Fibroblast of villous mesenchyme (primary cell): ENCODE results near the gene CDKN2B. TPM values are rescaled to one million over a fixed set of nuclear protein-coding genes. Genes with fewer than 3 reads are reported as not detected.

Experiments
- DNase-seq: peaks from one replicate; pipeline ENCODE4 v3.0.0-alpha.2; 2010; ENCODE audit warnings: low read depth
- H3K4me3 ChIP-seq: 2 replicates; pipeline ENCODE4 v1.5.1; 2011; ENCODE audit warnings: low read depth, mild to moderate bottlenecking, low read length
- total RNA-seq: library from RNA; depleted of rRNA; stranded (reverse); fragments of >200 nt; gene quantifications from 2 replicates; pipeline ENCODE4 v1.2.3, GENCODE V29; 2012
- TF ChIP-seq, protein P1 (sequence below): IDR thresholded peaks from 2 replicates; pipeline ENCODE4 v1.5.1; 2012; ENCODE audit warnings: low read depth, mild to moderate bottlenecking, low read length; ENCODE audit not compliant: insufficient read depth

CDKN2B gene
- total RNA-seq, 1 donor, result 43.2 TPM

DNA sequence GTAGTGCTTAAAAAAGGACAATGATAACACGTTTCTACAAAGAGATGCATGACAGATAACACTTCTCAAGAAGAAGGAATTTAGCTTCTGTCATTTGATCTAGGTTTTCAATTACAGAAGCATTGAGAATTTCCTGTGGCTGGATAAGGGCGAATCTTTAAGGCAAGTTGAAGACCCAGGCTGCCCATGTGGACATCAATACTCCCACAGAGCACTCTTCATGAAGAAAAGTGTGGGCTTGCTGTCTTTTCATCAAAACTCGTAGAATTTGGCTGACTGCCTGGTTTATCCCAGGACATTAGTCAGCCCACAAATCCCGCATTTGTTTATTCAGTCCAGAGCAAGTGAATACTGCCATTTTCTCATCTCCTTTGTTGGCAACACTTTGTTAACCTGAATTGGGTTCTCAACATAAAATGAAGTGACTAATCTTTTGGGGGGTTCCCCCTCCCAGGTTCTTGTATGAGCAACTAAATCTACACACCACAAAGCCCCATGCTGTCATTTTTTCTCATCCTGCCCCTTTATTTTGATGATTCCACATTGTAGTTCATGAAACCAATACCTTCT, 43.4 kb upstream of the CDKN2B start:
- TF ChIP-seq, protein P1, sequence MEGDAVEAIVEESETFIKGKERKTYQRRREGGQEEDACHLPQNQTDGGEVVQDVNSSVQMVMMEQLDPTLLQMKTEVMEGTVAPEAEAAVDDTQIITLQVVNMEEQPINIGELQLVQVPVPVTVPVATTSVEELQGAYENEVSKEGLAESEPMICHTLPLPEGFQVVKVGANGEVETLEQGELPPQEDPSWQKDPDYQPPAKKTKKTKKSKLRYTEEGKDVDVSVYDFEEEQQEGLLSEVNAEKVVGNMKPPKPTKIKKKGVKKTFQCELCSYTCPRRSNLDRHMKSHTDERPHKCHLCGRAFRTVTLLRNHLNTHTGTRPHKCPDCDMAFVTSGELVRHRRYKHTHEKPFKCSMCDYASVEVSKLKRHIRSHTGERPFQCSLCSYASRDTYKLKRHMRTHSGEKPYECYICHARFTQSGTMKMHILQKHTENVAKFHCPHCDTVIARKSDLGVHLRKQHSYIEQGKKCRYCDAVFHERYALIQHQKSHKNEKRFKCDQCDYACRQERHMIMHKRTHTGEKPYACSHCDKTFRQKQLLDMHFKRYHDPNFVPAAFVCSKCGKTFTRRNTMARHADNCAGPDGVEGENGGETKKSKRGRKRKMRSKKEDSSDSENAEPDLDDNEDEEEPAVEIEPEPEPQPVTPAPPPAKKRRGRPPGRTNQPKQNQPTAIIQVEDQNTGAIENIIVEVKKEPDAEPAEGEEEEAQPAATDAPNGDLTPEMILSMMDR, result no peak
- no peak overlapping the region for H3K4me3 ChIP-seq
- peak; percentile 90 for DNase-seq

DNA sequence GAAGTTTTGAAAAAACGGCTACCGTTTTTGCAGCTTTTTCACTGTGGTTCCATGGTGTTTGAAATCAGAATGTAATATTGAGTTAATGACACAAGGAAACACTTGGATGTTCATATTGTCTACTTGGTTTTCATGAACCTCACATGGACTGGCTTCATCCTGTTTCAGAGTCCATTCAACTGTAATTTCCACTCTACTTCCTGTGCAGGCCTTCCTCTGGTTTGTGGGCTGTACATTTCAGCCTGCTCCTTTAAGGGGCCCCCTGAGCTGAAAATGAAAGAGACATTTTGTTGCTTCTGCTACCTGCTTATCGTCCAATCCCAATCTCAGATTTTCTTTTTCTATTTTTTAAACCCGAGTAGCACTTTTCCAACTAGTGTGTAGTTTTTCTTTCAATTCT, 41.8 kb upstream of the CDKN2B start:
- no peak overlapping the region for H3K4me3 ChIP-seq
- no peak for DNase-seq
- TF ChIP-seq, protein P1, result no peak

DNA sequence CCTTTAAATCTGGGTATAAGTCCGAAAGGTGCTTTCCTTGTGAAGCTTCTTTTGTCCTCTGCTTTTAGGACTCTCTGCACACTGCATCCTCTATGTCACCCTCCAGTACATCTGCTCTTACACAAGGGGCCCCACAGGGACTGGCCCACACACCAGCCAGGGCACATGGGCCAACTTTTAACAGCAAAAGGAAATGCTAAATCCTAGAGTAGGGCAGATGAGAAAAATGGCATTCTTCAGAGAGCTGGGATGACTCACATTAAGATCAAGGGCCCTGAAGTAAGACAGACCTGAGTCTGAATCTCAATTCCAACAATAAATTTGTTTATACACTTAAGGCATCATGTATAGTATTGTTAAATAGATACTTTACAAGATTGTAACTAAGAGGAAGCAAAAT, 40.3 kb upstream of the CDKN2B start:
- DNase-seq, result peak; percentile 42
- H3K4me3 ChIP-seq, result no peak overlapping the region
- TF ChIP-seq, protein P1, result no peak

DNA sequence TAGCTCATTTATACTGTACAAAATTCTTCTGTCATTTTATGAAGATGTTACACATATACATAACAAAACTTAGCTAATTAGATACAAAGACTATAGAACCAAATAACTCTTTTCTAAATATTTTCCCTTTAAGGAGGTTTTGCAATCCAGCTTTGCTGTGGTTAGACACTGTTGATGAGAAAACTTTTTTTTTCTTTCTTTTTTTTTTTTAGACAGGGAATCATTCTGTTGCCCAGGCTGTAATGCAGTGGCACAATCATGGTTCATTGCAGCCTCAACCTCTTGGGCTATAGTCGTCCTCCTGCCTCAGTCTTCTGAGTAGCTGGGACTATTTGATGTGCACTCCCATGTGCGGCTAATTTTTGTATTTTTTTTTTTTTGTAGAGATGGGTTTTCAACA, 38.5 kb upstream of the CDKN2B start:
- DNase-seq, result no peak
- TF ChIP-seq, protein P1, result no peak
- H3K4me3 ChIP-seq, result no peak overlapping the region

DNA sequence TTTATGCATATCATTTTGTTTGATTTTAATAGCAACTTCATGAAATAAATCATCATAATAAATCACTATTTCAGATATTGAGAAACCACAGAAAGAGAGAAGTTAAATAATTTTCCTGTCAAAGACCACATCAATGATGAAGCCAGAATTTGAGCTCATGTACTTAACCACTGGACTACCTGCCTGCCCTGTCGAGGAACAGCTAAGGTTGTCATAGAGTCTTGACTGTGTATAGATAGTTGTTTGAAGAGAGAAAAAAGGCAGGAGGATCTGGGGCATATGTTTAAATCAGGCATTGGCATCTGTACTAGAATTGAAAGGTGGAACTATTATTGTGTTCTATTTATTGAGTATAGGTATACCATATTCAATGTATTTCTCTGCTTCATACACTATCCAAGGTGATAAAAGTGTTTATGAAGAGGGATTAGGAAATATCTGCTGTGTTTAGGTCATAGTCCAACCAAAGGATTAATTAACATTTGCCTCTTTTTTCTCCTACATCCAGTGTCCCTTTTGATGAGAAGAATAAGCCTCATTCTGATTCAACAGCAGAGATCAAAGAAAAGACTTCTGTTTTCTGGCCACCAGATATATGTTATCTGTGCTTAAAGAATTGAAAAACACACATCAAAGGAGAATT, 37.3 kb upstream of the CDKN2B start:
- H3K4me3 ChIP-seq, result no peak overlapping the region
- no peak for DNase-seq
- TF ChIP-seq, protein P1, result no peak

DNA sequence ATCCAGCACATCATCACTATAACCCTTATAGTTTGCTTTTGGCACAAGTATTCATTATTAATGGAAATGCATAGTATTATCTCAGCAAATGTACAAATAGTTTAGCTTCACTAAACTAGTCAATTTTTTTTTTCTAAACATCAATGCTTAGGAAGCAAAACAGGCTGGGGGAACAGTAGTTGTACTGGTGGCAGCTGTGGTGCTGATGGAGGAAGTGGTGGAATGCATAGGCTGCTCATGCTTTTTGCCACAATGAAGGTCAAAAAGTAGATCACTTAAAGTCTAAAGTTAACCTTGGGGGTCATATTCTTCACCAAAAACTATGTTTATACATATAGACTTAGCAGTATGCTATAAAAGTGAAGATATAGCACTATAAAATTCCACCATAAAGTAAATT, 36.3 kb upstream of the CDKN2B start:
- TF ChIP-seq, protein P1, result no peak
- H3K4me3 ChIP-seq, result no peak overlapping the region
- no peak for DNase-seq

DNA sequence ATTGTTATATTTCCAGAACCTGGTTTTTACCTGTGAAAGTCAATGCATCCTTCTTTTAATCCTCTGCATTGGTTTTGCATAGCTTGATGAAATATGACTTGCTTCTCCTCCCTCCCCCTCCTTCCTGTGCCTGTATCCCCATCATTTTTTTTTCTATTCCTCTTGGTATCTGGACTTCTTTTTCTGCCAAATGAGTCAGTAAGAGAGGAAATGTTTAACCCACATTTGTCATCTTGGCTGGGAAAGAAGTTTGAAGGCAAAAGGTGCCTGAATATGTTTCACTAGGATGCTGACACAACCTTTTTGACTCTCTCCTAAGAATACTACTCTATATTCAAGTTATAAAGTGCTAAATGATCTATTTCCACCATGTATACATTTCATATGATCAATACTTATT, 35.5 kb upstream of the CDKN2B start:
- TF ChIP-seq, protein P1, result no peak
- no peak overlapping the region for H3K4me3 ChIP-seq

More for the DNA sequence above, 35.5 kb upstream of the CDKN2B start:
- peak; percentile 49 for DNase-seq
